Ishikawa (cell line): ENCODE measurements around the gene DIP2A.

Experiments used
- CEBPB ChIP-seq: IDR thresholded peaks from 2 replicates; pipeline ENCODE4 v1.6.1; 2012
- CREB1 ChIP-seq: IDR thresholded peaks from 2 replicates; pipeline ENCODE4 v1.6.1; 2012; ENCODE audit warnings: low read depth
- EGR1 ChIP-seq: IDR thresholded peaks from 2 replicates; pipeline ENCODE4 v1.6.1; 2012
- EP300 ChIP-seq: IDR thresholded peaks from 2 replicates; pipeline ENCODE4 v1.6.1; 2012; ENCODE audit warnings: borderline replicate concordance
- FOXM1 ChIP-seq: IDR thresholded peaks from 2 replicates; pipeline ENCODE4 v1.6.1; 2012; ENCODE audit warnings: low read depth, borderline replicate concordance
- MAX ChIP-seq: IDR thresholded peaks from 2 replicates; pipeline ENCODE4 v1.6.1; 2012
- NFIC ChIP-seq: IDR thresholded peaks from 2 replicates; pipeline ENCODE4 v1.6.1; 2012
- RAD21 ChIP-seq: IDR thresholded peaks from 2 replicates; pipeline ENCODE4 v1.6.1; 2012; ENCODE audit warnings: low read depth
- REST ChIP-seq: IDR thresholded peaks from 2 replicates; pipeline ENCODE4 v1.6.1; 2012; ENCODE audit warnings: low read depth, mild to moderate bottlenecking
- TAF1 ChIP-seq: IDR thresholded peaks from 2 replicates; pipeline ENCODE4 v1.6.1; 2012; ENCODE audit warnings: low read depth, mild to moderate bottlenecking
- TCF12 ChIP-seq: IDR thresholded peaks from 2 replicates; pipeline ENCODE4 v1.6.1; 2012; ENCODE audit warnings: low read depth
- TEAD4 ChIP-seq: IDR thresholded peaks from 2 replicates; pipeline ENCODE4 v1.6.1; 2012
- USF1 ChIP-seq: IDR thresholded peaks from 2 replicates; pipeline ENCODE4 v1.6.1; 2012
- YY1 ChIP-seq: IDR thresholded peaks from 2 replicates; pipeline ENCODE4 v1.6.1; 2012; ENCODE audit warnings: low read depth

- TF ChIP-seq TAF1 (no peak), REST (no peak), MAX (no peak), CREB1 (no peak), RAD21 (no peak), EP300 (no peak), TCF12 (no peak), NFIC (no peak), FOXM1 (no peak), YY1 (no peak), EGR1 (no peak), CEBPB (no peak), USF1 (no peak), TEAD4 (no peak)
Observed at GRCh38 chr21:46540087-46540710, 81.5 kb downstream of the DIP2A start.
